ENCODE measurements around the gene NHLH1. TPM values are rescaled to one million over a fixed set of nuclear protein-coding genes. Genes with fewer than 3 reads are reported as not detected.
A peak's percentile ranks its signal among the peaks of the same experiment; 100 is the strongest.

Gene NHLH1
- total RNA-seq, 2 experiments from 2014 or later, result 0.63 to 0.68 TPM

GRCh38 chr1:160340146-160340545, 26.7 kb upstream of the NHLH1 start:
- H3K36me3 ChIP-seq (ENCODE audit: insufficient read depth, low read length), result peaks cover 54% of the 10 kb centered on the region
- H3K4me2 ChIP-seq (ENCODE audit: low read length), result 0 out of 2 replicates have a peak overlapping the region, but pooled peaks have one; percentile 85
- H4K20me1 ChIP-seq (ENCODE audit: insufficient read depth, low read length), result peaks cover 15% of the 10 kb centered on the region; the same call in 1 of the 2 replicates
- intact Hi-C loops (cut with micrococcal nuclease; ENCODE audit: unreplicated experiment), result loop anchor here (5.0 kb wide), 1 partner anchor 267 kb away; no protein-coding TSS in a partner anchor
- H3K79me2 ChIP-seq (ENCODE audit: insufficient read depth, low read depth, low read length), result peaks cover 54% of the 10 kb centered on the region
- H3K9me3 ChIP-seq (ENCODE audit: low read length), result no peaks in the 10 kb centered on the region
- BruUV-seq (replicated peaks), result no TSS peak
- CTCF ChIA-PET (ENCODE audit: unreplicated experiment), result interaction anchor here (1.5 kb wide), 1 partner anchor 15 kb away, joined by 3 read pairs; no protein-coding TSS in a partner anchor
- H3K4me3 ChIP-seq (ENCODE audit: low read depth, low read length, poor library complexity, severe bottlenecking), result no peak overlapping the region
- POLR2A ChIA-PET, result no interaction called here
- TF ChIP-seq, protein P1, sequence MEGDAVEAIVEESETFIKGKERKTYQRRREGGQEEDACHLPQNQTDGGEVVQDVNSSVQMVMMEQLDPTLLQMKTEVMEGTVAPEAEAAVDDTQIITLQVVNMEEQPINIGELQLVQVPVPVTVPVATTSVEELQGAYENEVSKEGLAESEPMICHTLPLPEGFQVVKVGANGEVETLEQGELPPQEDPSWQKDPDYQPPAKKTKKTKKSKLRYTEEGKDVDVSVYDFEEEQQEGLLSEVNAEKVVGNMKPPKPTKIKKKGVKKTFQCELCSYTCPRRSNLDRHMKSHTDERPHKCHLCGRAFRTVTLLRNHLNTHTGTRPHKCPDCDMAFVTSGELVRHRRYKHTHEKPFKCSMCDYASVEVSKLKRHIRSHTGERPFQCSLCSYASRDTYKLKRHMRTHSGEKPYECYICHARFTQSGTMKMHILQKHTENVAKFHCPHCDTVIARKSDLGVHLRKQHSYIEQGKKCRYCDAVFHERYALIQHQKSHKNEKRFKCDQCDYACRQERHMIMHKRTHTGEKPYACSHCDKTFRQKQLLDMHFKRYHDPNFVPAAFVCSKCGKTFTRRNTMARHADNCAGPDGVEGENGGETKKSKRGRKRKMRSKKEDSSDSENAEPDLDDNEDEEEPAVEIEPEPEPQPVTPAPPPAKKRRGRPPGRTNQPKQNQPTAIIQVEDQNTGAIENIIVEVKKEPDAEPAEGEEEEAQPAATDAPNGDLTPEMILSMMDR (conservative IDR thresholded peaks at IDR 0.05; ENCODE audit: low read length), result no peak
- TF ChIP-seq EZH2phosphoT487 (IDR thresholded peaks at IDR 0.05; ENCODE audit: borderline replicate concordance, low read depth, low read length), result no peak
- no peaks in the 10 kb centered on the region for H3K9me2 ChIP-seq (ENCODE audit: insufficient read depth, low read length)
- DNase-seq (ENCODE audit: low spot score), result no peak
- no peak overlapping the region for H2AFZ ChIP-seq (ENCODE audit: low read length)
- peaks cover 25% of the 10 kb centered on the region for H3K4me1 ChIP-seq (ENCODE audit: insufficient read depth, low read length, poor library complexity, severe bottlenecking)
- H3K27ac ChIP-seq (ENCODE audit: low read depth, low read length, poor library complexity, severe bottlenecking), result no peak overlapping the region

DNA sequence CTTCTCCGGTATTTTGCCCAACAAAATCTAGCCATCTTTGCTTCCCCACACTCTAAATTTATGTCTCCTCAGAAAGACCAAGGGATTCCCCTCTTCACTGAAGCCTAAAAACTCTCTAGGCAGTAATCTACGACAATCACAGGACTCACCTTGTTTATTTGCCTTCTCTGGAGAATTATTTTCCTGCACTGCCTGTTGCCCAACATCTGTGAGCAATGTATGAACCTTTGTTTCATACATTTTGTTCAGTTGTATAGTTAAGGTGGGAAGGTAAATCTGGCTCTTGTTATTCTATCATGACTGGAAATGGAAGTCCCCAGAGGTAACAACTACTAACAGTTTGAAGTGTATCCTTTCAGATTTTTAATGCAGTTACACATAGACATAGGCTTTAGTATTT, 26.0 kb upstream of the NHLH1 start:
- H3K27ac ChIP-seq (ENCODE audit: low read depth, low read length, poor library complexity, severe bottlenecking), result no peak overlapping the region
- POLR2A ChIA-PET, result no interaction called here
- intact Hi-C loops (cut with micrococcal nuclease; ENCODE audit: unreplicated experiment), result loop anchor here (5.0 kb wide), 1 partner anchor 266 kb away; no protein-coding TSS in a partner anchor

More for the DNA sequence above, 26.0 kb upstream of the NHLH1 start:
- no peak for TF ChIP-seq EZH2phosphoT487 (IDR thresholded peaks at IDR 0.05; ENCODE audit: borderline replicate concordance, low read depth, low read length)
- TF ChIP-seq, protein P1 (conservative IDR thresholded peaks at IDR 0.05; ENCODE audit: low read length), result no peak
- peaks cover 15% of the 10 kb centered on the region; the same call in 1 of the 2 replicates for H4K20me1 ChIP-seq (ENCODE audit: insufficient read depth, low read length)
- no peaks in the 10 kb centered on the region for H3K9me3 ChIP-seq (ENCODE audit: low read length)
- H3K9me2 ChIP-seq (ENCODE audit: insufficient read depth, low read length), result no peaks in the 10 kb centered on the region
- H2AFZ ChIP-seq (ENCODE audit: low read length), result no peak overlapping the region
- DNase-seq (ENCODE audit: low spot score), result no peak
- no peak overlapping the region for H3K4me3 ChIP-seq (ENCODE audit: low read depth, low read length, poor library complexity, severe bottlenecking)
- BruUV-seq (replicated peaks), result no TSS peak
- H3K4me2 ChIP-seq (ENCODE audit: low read length), result peak overlapping the region; percentile 85
- H3K4me1 ChIP-seq (ENCODE audit: insufficient read depth, low read length, poor library complexity, severe bottlenecking), result peaks cover 26% of the 10 kb centered on the region
- CTCF ChIA-PET (ENCODE audit: unreplicated experiment), result no interaction called here
- H3K36me3 ChIP-seq (ENCODE audit: insufficient read depth, low read length), result peaks cover 58% of the 10 kb centered on the region
- H3K79me2 ChIP-seq (ENCODE audit: insufficient read depth, low read depth, low read length), result peaks cover 55% of the 10 kb centered on the region

All from OCI-LY7 (cell line).